Transverse colon (tissue), 4 donors: ENCODE measurements around the gene BROX. TPM values are rescaled to one million over a fixed set of nuclear protein-coding genes. Genes with fewer than 3 reads are reported as not detected.
"Not testable (repeated sequence)": the region's sequence is repeated elsewhere in the genome, so short reads cannot be mapped to it uniquely, and the experiment has no call there.

Experiments
- DNase-seq: peaks from one replicate; pipeline ENCODE4 v3.0.0-alpha.2; 2019
- H3K27ac ChIP-seq, 4 donors: fragments of 200-600 bp; sonication (generic); 2 replicates each; pipeline ENCODE4 v1.5.1; 2016 to 2018; ENCODE audit warnings: inconsistent platforms in 4 of 4
- H3K27me3 ChIP-seq: fragments of 200-600 bp; sonication (generic); 2 replicates; pipeline ENCODE4 v1.5.1; 2017; ENCODE audit warnings: inconsistent platforms
- H3K36me3 ChIP-seq, 4 donors: fragments of 200-600 bp; sonication (generic); 2 replicates each; pipeline ENCODE4 v1.5.1; 2017 to 2019; ENCODE audit warnings: inconsistent platforms in 4 of 4
- H3K4me1 ChIP-seq, 4 donors: fragments of 200-600 bp; sonication (generic); 2 replicates each; pipeline ENCODE4 v1.5.1; 2017 to 2020; ENCODE audit warnings: inconsistent platforms in 4 of 4
- H3K4me3 ChIP-seq, 4 donors: fragments of 200-600 bp; sonication (generic); 1 replicate in 1 of 4; 2 replicates in 3 of 4; pipeline versions ENCODE4 v1.5.1 to v1.6.1; 2017 to 2019; ENCODE audit warnings: inconsistent platforms in 4 of 4
- H3K9me3 ChIP-seq, 2 donors: fragments of 200-600 bp; sonication (generic); 2 replicates each; pipeline ENCODE4 v1.5.1; 2017 to 2019; ENCODE audit warnings: inconsistent platforms in 2 of 2
- EP300 ChIP-seq: sonication (generic); formaldehyde crosslinking; IDR thresholded peaks from one replicate; pipeline ENCODE4 v1.6.1; 2017; ENCODE audit warnings: antibody characterized with exemption, low read depth
- POLR2A ChIP-seq: fragments of 450-650 bp; IDR thresholded peaks from one replicate; pipeline ENCODE4 v1.6.1; 2016; ENCODE audit warnings: antibody characterized with exemption, mild to moderate bottlenecking, moderate library complexity
- POLR2AphosphoS5 ChIP-seq, 3 donors: sonication (generic); formaldehyde crosslinking; IDR thresholded peaks; one replicate each; pipeline ENCODE4 v1.6.1; 2016; ENCODE audit warnings: antibody characterized with exemption in 3 of 3
- WGBS, 2 donors: methylation state at CpG; one replicate each; pipeline ENCODE4 v1.1.5; 2018; ENCODE audit warnings: low coverage in 1 of 2; 5-methylcytosine and 5-hydroxymethylcytosine counted together
- in situ Hi-C, 4 donors: fragments of 200-750 bp; cut with MboI; loops; one replicate each; pipeline versions ENCODE4 v1.15.0 to v1.15.1; 2017; ENCODE audit warnings: low sequenced_read_pairs in 3 of 4, low pct_ligation_motif_present in 1 of 4, low pct_unique_long_range_greater_than_20kb in 1 of 4
- intact Hi-C: fragments of 100-400 bp; cut with DNase I; formaldehyde crosslinking; loops from one replicate; pipeline ENCODE4 v1.15.1; 2023; ENCODE audit warnings: low total_unique reads
- total RNA-seq, 4 donors: library from RNA; depleted of rRNA; stranded (reverse); fragments of >200 nt; gene quantifications; one replicate each; pipeline ENCODE4 v1.1.0, GENCODE V29; 2016
- TF ChIP-seq, protein P1 (sequence below), 5 experiments: fragments of 200-600 bp in 3 of 5; fragments of 450-650 bp in 2 of 5; sonication (generic) in 3 of 5; IDR thresholded peaks; 1 replicate in 2 of 5; 2 replicates in 3 of 5; pipeline ENCODE4 v1.5.1; 2016 to 2017; ENCODE audit warnings: antibody characterized with exemption in 5 of 5, inconsistent platforms in 3 of 5, mild to moderate bottlenecking in 2 of 5, moderate library complexity in 1 of 5

BROX gene
- total RNA-seq, 4 donors from 2014 or later: 20.9 to 53.7 (median 43.3) TPM

DNA sequence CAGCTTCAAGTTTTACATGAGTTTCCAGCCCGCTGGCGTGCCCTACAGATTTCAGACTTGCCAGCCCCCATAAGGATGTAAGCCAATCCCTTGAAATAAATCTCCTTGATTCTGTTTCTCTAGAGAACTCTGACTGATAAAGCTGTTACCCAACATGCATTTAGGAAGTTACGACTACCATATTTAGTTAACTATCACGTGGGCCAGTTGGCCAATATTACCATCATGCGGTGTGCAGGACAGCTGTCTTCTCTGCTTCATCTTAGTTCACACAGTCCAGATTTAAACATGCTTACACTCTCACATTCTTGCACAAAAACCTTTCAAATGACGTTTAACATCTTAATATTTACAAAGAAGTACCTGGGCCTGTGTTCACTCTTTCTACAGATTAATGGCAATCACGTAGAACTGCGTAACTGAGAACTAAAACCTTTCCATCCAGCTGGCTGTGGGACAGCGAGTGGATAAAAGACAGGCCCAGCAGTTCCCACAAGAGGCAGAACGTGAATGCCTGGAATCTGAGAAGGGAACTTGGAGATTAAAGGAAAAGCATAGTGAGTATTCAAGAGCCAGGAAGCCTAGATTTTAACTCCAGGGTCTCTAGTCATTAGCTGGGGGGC is 45.4 kb downstream of the BROX start:
- H3K36me3 ChIP-seq: no peaks in the 10 kb centered on the region
- H3K27me3 ChIP-seq: no peaks in the 10 kb centered on the region
- H3K27ac ChIP-seq: peak overlapping the region; percentile 74 to 88 (median 77)
- no peaks in the 10 kb centered on the region for H3K9me3 ChIP-seq
- intact Hi-C loops: loop anchor here (10.0 kb wide), 1 partner anchor 327 kb away; no protein-coding TSS in a partner anchor
- no peak overlapping the region for H3K4me3 ChIP-seq
- DNase-seq: peak; percentile 37
- in situ Hi-C loops: no loop called here
- peaks cover 0 to 15% (median 0%) of the 10 kb centered on the region in 4 donors for H3K4me1 ChIP-seq
- 75 to 76% methylated on average over 6 to 10 of the region's 10 CpGs for WGBS, 2 donors
- TF ChIP-seq POLR2A (no peak), POLR2AphosphoS5 (IDR thresholded peaks at IDR 0.05) (peak; percentile 87 to 96 (median 93)), EP300 (peak; percentile 99)

DNA sequence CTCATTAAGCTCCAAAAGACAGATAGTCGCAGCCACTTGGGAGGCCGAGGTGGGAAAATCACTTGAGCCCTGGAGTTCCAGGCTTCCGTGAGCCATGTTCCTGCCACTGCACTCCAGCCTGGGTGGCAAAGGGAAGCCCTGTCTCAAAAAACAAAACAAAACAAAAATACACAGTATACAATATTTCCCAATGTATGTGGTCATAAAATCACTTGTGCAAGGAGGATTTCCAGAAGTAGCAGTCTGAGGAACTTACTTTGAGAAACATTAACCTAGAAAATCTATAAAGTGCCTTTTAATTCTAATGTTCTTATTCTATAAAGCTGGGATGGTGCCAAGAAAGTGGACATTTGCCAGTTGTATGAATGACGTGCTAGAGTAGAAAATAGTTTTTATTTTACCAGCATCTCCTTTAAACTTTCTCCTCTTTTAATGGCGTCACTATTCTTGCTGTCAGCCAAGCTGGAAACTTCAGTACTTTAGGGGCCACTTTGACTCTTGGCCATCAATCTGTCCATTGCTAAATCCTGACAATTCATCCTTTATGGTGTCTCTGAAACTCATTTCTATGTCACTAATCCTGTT is 47.2 kb downstream of the BROX start:
- in situ Hi-C loops: no loop called here
- no peaks in the 10 kb centered on the region for H3K27me3 ChIP-seq
- intact Hi-C loops: loop anchor here (10.0 kb wide), 1 partner anchor 325 kb away; no protein-coding TSS in a partner anchor
- TF ChIP-seq POLR2A: no peak
- peak; percentile 50 for TF ChIP-seq EP300
- H3K4me1 ChIP-seq: peaks cover 0 to 15% (median 0%) of the 10 kb centered on the region in 4 donors
- H3K27ac ChIP-seq: peak overlapping the region; percentile 74 to 88 (median 77)
- H3K36me3 ChIP-seq: no peaks in the 10 kb centered on the region
- no peak for DNase-seq
- WGBS, 2 donors: 73 to 74% methylated on average over 3 to 5 of the region's 5 CpGs
- H3K4me3 ChIP-seq: no peak overlapping the region
- H3K9me3 ChIP-seq: no peaks in the 10 kb centered on the region

DNA sequence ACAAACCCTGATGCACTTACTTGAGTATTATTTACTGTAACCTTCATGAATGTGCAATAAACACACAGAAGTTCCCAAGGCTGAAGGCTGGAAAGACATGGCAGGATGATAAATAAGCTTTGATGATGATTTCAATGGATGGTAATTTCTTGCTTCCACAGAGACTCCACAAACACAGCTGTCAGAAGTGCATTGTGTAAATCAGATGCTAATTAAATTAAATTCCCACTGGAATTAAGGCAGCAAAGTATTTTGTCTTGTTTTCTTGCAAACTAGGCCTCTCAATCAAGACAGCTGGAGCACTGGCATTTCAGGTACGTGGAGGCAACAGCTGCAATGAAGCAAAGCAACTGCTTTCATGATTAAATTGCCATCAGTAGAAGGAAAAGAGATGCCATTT is 48.7 kb downstream of the BROX start:
- TF ChIP-seq POLR2AphosphoS5 (IDR thresholded peaks at IDR 0.05) (no peak), POLR2A (no peak), EP300 (no peak)
- intact Hi-C loops: no loop called here
- H3K4me3 ChIP-seq: no peak overlapping the region

DNA sequence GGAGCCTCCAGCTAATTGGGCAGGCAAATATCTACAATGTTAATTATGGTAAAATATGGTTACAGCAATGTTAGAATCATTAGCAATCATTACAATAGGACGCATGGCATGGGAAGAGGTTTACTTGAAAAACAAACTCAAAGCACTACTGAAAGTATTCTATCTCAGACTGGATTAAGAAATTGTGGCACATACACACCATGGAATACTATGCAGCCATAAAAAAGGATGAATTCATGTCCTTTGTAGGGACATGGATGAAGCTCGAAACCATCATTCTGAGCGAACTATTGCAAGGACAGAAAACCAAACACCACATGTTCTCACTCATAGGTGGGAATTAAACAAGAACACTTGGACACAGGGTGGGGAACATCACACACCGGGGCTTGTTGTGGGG is 49.8 kb downstream of the BROX start:
- DNase-seq, intact Hi-C loops, H3K9me3 ChIP-seq, H3K27ac ChIP-seq, H3K36me3 ChIP-seq, in situ Hi-C loops, H3K27me3 ChIP-seq, H3K4me3 ChIP-seq: not testable (repeated sequence)
- H3K4me1 ChIP-seq: peaks cover 0 to 14% (median 0%) of the 10 kb centered on the region in 4 donors
- 50 to 100% methylated on average over 1 to 4 of the region's 4 CpGs for WGBS, 2 donors

More for the DNA sequence above, 48.7 kb downstream of the BROX start:
- in situ Hi-C loops: no loop called here
- DNase-seq: no peak
- 70 to 83% methylated on average over 1 of the region's 1 CpG for WGBS, 2 donors
- Histone ChIP-seq H3K36me3 (no peaks in the 10 kb centered on the region), H3K9me3 (no peaks in the 10 kb centered on the region), H3K27me3 (no peaks in the 10 kb centered on the region), H3K4me1 (peaks cover 0 to 15% (median 0%) of the 10 kb centered on the region in 4 donors), H3K27ac (no peak overlapping the region)

DNA sequence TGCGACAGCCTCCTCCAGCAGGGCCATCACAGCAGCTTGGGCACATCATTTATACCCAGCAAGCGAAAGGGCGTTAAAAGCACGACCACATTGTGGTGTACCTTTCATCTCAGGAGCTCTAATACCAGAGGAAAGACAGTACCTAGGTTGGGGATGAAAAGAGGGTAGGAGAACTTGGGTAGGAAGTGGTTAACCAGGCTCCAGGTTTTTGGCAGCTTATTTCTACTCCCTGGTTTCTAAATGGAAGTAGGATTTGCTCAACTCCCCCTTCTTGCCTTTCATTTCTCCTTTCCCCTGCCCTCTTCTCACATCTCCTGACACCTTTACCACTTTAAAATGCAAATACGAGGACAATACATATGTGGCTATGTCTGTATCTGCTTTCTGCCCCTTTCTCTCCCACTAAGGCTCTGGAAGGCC is 54.8 kb downstream of the BROX start:
- H3K27me3 ChIP-seq: no peaks in the 10 kb centered on the region
- H3K27ac ChIP-seq: peak overlapping the region in 2 of 4 donors; percentile 45 to 69
- no peaks in the 10 kb centered on the region for H3K36me3 ChIP-seq
- no peak for DNase-seq
- in situ Hi-C loops (no loop called here), intact Hi-C loops (no loop called here)
- no peak overlapping the region for H3K4me3 ChIP-seq
- TF ChIP-seq POLR2AphosphoS5 (IDR thresholded peaks at IDR 0.05): no peak
- TF ChIP-seq EP300: no peak
- TF ChIP-seq POLR2A: no peak
- TF ChIP-seq, protein P1, sequence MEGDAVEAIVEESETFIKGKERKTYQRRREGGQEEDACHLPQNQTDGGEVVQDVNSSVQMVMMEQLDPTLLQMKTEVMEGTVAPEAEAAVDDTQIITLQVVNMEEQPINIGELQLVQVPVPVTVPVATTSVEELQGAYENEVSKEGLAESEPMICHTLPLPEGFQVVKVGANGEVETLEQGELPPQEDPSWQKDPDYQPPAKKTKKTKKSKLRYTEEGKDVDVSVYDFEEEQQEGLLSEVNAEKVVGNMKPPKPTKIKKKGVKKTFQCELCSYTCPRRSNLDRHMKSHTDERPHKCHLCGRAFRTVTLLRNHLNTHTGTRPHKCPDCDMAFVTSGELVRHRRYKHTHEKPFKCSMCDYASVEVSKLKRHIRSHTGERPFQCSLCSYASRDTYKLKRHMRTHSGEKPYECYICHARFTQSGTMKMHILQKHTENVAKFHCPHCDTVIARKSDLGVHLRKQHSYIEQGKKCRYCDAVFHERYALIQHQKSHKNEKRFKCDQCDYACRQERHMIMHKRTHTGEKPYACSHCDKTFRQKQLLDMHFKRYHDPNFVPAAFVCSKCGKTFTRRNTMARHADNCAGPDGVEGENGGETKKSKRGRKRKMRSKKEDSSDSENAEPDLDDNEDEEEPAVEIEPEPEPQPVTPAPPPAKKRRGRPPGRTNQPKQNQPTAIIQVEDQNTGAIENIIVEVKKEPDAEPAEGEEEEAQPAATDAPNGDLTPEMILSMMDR (IDR thresholded peaks at IDR 0.05): no peak
- H3K4me1 ChIP-seq: no peaks in the 10 kb centered on the region
- WGBS, 2 donors: 67 to 87% methylated on average over 5 of the region's 5 CpGs
- H3K9me3 ChIP-seq: peaks cover 5 to 8% of the 10 kb centered on the region in 2 donors

DNA sequence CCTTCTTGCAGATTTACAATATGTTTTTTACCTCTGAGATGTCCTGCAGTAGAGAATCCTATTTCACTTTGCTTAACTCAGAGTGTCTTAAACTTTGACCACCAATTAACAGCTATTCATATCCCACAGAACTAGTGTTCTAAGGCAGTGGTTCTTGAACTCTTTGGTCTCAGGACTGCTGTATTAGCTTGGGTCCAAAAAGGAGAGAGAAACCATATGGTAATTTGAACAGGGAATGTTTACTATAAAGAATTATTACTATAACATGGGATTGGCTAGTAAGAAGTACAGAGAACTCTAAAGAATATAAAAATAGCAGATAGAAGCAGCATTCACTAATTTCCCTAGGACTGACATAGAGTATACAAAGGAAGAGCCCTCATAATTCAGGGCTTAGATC is 56.2 kb downstream of the BROX start:
- intact Hi-C loops: no loop called here
- TF ChIP-seq, protein P1 (IDR thresholded peaks at IDR 0.05): no peak
- TF ChIP-seq EP300 (peak; percentile 63), POLR2AphosphoS5 (IDR thresholded peaks at IDR 0.05) (peak in 1 of 3 donors; percentile 29)

More for the DNA sequence above, 56.2 kb downstream of the BROX start:
- H3K27ac ChIP-seq: peak overlapping the region in 2 of 4 donors; percentile 52 to 69
- no peaks in the 10 kb centered on the region for H3K36me3 ChIP-seq
- H3K4me1 ChIP-seq: peaks cover 0 to 9% (median 0%) of the 10 kb centered on the region in 4 donors
- no peaks in the 10 kb centered on the region for H3K27me3 ChIP-seq
- in situ Hi-C loops: no loop called here
- peaks cover 5 to 8% of the 10 kb centered on the region in 2 donors for H3K9me3 ChIP-seq
- no peak for DNase-seq
- H3K4me3 ChIP-seq: no peak overlapping the region
